Activated CD8-positive, alpha-beta T cell treated with anti-CD3 and anti-CD28 coated beads for 36 hours (primary cell): Measurements from ENCODE around the gene SDF2. TPM values are rescaled to one million over a fixed set of nuclear protein-coding genes. Genes with fewer than 3 reads are reported as not detected.
"Not testable (repeated sequence)": the region's sequence is repeated elsewhere in the genome, so short reads cannot be mapped to it uniquely, and the experiment has no call there.

Experiments used
- ATAC-seq: fragments of 200-7000 bp; cut with Tn5 transposase; one replicate; pipeline ENCODE4 v1.10.0; 2021; ENCODE audit warnings: mild to moderate bottlenecking, moderate library complexity
- CTCF ChIA-PET: fragments of 350-600 bp; sonication (Branson Sonifier 250); formaldehyde crosslinking; loops from one replicate; lab custom pipeline; 2021; ENCODE audit warnings: antibody characterized with exemption; lab: Charles Lee
- POLR2A ChIA-PET: fragments of 350-600 bp; sonication (Branson Sonifier 250); formaldehyde crosslinking; loops from one replicate; lab custom pipeline; 2021; ENCODE audit warnings: antibody characterized with exemption; lab: Charles Lee
- DNase-seq: peaks from one replicate; pipeline ENCODE4 v3.0.0-alpha.2; 2020
- H3K27ac Mint-ChIP-seq: one replicate; pipeline ENCODE4 v1.8.0; 2021; ENCODE audit warnings: mild to moderate bottlenecking, mixed read lengths
- H3K27me3 Mint-ChIP-seq: one replicate; pipeline ENCODE4 v1.8.0; 2021; ENCODE audit warnings: mixed read lengths
- H3K36me3 Mint-ChIP-seq: one replicate; pipeline ENCODE4 v1.8.0; 2021; ENCODE audit warnings: low read depth, mixed read lengths
- H3K4me1 Mint-ChIP-seq: one replicate; pipeline ENCODE4 v1.8.0; 2021; ENCODE audit warnings: low read depth, mixed read lengths
- H3K4me3 Mint-ChIP-seq: one replicate; pipeline ENCODE4 v1.8.0; 2021; ENCODE audit warnings: mild to moderate bottlenecking, moderate library complexity, mixed read lengths
- H3K9me3 Mint-ChIP-seq: one replicate; pipeline ENCODE4 v1.8.0; 2021; ENCODE audit warnings: mixed read lengths
- CTCF ChIP-seq: fragments of 200-600 bp; IDR thresholded peaks from one replicate; pipeline ENCODE4 v1.8.0; 2022; ENCODE audit warnings: antibody characterized with exemption, mild to moderate bottlenecking
- intact Hi-C: fragments of 100-400 bp; cut with micrococcal nuclease; formaldehyde crosslinking; loops from one replicate; pipeline ENCODE4 v1.10.0; 2022
- total RNA-seq, 2 experiments: library from RNA; stranded (reverse); gene quantifications; one replicate each; pipeline ENCODE4 v1.2.3, GENCODE V29; 2021

Gene SDF2
- total RNA-seq, 2 experiments from 2014 or later: 37.4 to 39.0 TPM

DNA sequence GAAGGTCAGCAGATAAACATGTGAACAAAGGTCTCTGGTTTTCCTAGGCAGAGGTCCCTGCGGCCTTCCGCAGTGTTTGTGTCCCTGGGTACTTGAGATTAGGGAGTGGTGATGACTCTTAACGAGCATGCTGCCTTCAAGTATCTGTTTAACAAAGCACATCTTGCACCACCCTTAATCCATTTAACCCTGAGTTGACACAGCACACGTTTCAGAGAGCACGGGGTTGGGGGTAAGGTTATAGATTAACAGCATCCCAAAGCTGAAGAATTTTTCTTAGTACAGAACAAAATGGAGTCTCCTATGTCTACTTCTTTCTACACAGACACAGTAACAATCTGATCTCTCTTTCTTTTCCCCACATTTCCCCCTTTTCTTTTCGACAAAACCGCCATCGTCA, 3.4 kb downstream of the SDF2 start:
- CTCF ChIA-PET: interaction anchor here (1.7 kb wide), 1 partner anchor 11 kb away, joined by 7 read pairs; no protein-coding TSS in a partner anchor
- Mint-ChIP-seq H3K4me1 (peaks cover 23% of the 10 kb centered on the region), H3K36me3 (peaks cover 31% of the 10 kb centered on the region)
- ATAC-seq, POLR2A ChIA-PET, H3K27ac Mint-ChIP-seq, DNase-seq, intact Hi-C loops, H3K9me3 Mint-ChIP-seq, H3K27me3 Mint-ChIP-seq, H3K4me3 Mint-ChIP-seq: not testable (repeated sequence)

DNA sequence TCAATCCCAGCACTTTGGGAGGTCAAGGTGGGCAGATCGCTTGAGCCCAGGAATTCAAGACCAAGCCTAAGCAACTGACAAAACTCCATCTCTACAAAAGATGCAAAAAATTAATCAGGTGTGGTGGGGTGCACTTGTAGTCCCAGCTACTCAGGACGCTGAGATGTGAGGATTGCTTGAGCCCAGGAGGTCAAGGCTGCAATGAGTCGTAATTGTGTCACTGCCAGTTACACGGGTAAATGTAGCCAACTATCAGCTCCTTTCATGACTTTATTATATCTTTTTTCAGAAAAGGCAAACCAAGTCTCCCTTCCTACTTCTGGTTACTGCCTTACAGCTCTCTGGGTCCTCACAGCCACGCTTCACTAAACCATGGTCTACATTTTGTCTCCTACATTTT, 4.0 kb downstream of the SDF2 start:
- Mint-ChIP-seq H3K36me3 (peaks cover 26% of the 10 kb centered on the region), H3K27ac (peak overlapping the region; percentile 60), H3K27me3 (no peaks in the 10 kb centered on the region), H3K4me1 (peaks cover 20% of the 10 kb centered on the region), H3K9me3 (no peaks in the 10 kb centered on the region), H3K4me3 (no peak overlapping the region)
- intact Hi-C loops: no loop called here
- TF ChIP-seq CTCF: no peak
- ATAC-seq (no peak), DNase-seq (no peak)
- ChIA-PET CTCF (interaction anchor here (1.2 to 1.7 kb wide), 2 partner anchors 11 to 12 kb away, joined by 3 to 7 read pairs; partner anchors contain the start of gene BLTP2), POLR2A (interaction anchor here (0.8 kb wide), 1 partner anchor 12 kb away, joined by 3 read pairs; the partner anchor contains the start of gene BLTP2)

- H3K9me3 Mint-ChIP-seq: no peaks in the 10 kb centered on the region
- intact Hi-C loops: no loop called here
- ATAC-seq: peak; percentile 17
- POLR2A ChIA-PET: interaction anchor here (0.7 to 1.4 kb wide), 3 partner anchors 8 to 85 kb away, joined by 3 to 4 read pairs (median 3); no protein-coding TSS in a partner anchor
- peaks cover 9% of the 10 kb centered on the region for H3K4me1 Mint-ChIP-seq
- DNase-seq: no peak
- no peaks in the 10 kb centered on the region for H3K27me3 Mint-ChIP-seq
- H3K36me3 Mint-ChIP-seq: peaks cover 21% of the 10 kb centered on the region
- no peak for TF ChIP-seq CTCF
- CTCF ChIA-PET: interaction anchor here (1.4 kb wide), 1 partner anchor 8 kb away, joined by 3 read pairs; no protein-coding TSS in a partner anchor
- no peak overlapping the region for H3K4me3 Mint-ChIP-seq
- peak overlapping the region; percentile 22 for H3K27ac Mint-ChIP-seq
These were observed 6.5 kb downstream of the SDF2 start for GRCh38 chr17:28655160-28655559.

- no peak overlapping the region for H3K4me3 Mint-ChIP-seq
- no peak for TF ChIP-seq CTCF
- peaks cover 28% of the 10 kb centered on the region for H3K4me1 Mint-ChIP-seq
- no peaks in the 10 kb centered on the region for H3K27me3 Mint-ChIP-seq
- peaks cover 22% of the 10 kb centered on the region for H3K36me3 Mint-ChIP-seq
- CTCF ChIA-PET: interaction anchor here (0.7 to 6.7 kb wide), 11 partner anchors 11 to 305 kb away, joined by 3 to 66 read pairs (median 4); partner anchors contain the start of genes SDF2 and SUPT6H
- no peaks in the 10 kb centered on the region for H3K9me3 Mint-ChIP-seq
- ATAC-seq (no peak), DNase-seq (no peak)
- no peak overlapping the region for H3K27ac Mint-ChIP-seq
- intact Hi-C loops: no loop called here
- POLR2A ChIA-PET: interaction anchor here (0.7 to 1.8 kb wide), 3 partner anchors 13 to 76 kb away, joined by 3 to 10 read pairs (median 3); partner anchors contain the start of genes SDF2 and SUPT6H
These were observed 13.0 kb downstream of the SDF2 start for GRCh38 chr17:28648698-28649097.

DNA sequence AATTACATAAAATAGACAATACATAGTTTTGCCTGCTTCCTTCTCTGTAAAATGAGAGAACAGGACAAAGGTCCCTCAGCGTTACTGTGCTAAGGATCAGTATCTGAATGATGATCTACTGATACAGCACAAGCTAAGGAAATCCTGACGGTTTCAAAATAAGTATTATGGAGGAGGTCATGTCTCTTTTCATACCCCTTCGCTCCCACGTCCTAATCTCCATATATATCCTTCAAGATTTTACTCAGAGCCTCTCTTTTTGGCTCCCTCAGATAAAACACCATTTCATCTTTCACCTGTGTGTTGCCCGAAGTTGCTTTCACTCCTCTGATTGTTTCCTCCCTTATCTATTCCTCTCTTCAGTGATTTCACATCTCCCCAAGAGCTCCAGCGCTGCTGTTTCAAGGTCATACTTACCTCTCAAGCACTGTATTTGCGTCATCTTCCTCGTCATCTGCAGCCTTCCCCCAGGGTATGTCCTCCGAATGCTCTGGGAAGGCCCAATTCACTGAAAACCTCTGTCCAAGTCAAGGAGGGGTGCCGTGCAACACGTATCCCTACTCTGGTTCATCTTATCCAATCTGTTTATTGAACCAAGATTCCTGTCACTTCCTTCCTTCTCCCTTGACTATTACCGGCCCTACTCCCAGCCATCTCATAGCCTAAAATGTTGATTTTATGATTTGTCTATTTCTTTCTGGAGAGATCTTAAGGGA, 15.5 kb downstream of the SDF2 start:
- DNase-seq: no peak

More for the DNA sequence above, 15.5 kb downstream of the SDF2 start:
- no peaks in the 10 kb centered on the region for H3K9me3 Mint-ChIP-seq
- peaks cover 40% of the 10 kb centered on the region for H3K36me3 Mint-ChIP-seq
- H3K27me3 Mint-ChIP-seq: no peaks in the 10 kb centered on the region
- POLR2A ChIA-PET: interaction anchor here (1.0 to 6.3 kb wide), 7 partner anchors 16 to 80 kb away, joined by 3 to 60 read pairs (median 11); partner anchors contain the start of genes PROCA1, SDF2, SUPT6H and TLCD1
- ATAC-seq: no peak
- H3K4me3 Mint-ChIP-seq: peak overlapping the region; percentile 86
- H3K27ac Mint-ChIP-seq: peak overlapping the region; percentile 68
- intact Hi-C loops: no loop called here
- TF ChIP-seq CTCF: no peak
- peaks cover 40% of the 10 kb centered on the region for H3K4me1 Mint-ChIP-seq
- CTCF ChIA-PET: interaction anchor here (0.7 to 6.7 kb wide), 21 partner anchors 10 to 471 kb away, joined by 3 to 83 read pairs (median 5); partner anchors contain the start of genes PROCA1, SDF2, SUPT6H and TLCD1
